Memory B cell (primary cell): ENCODE measurements around the gene ARHGAP23.

Experiments used
- ATAC-seq: fragments of 150-1000 bp; cut with Tn5 transposase; 2 replicates; pipeline ENCODE4 v1.10.0; 2021; ENCODE audit warnings: low read depth, mild to moderate bottlenecking, moderate library complexity
- DNase-seq, 2 donors: peaks; one replicate each; pipeline ENCODE4 v3.0.0; 2022; ENCODE audit warnings: low spot score in 2 of 2
- H3K27ac Mint-ChIP-seq: one replicate; pipeline ENCODE4 v1.8.0; 2022; ENCODE audit warnings: mild to moderate bottlenecking, moderate library complexity, mixed read lengths
- H3K27me3 Mint-ChIP-seq: one replicate; pipeline ENCODE4 v1.8.0; 2022; ENCODE audit warnings: mixed read lengths
- H3K36me3 Mint-ChIP-seq: one replicate; pipeline ENCODE4 v1.8.0; 2022; ENCODE audit warnings: mild to moderate bottlenecking, mixed read lengths
- H3K4me1 Mint-ChIP-seq: one replicate; pipeline ENCODE4 v1.8.0; 2022; ENCODE audit warnings: mixed read lengths
- H3K4me3 Mint-ChIP-seq: one replicate; pipeline ENCODE4 v1.8.0; 2022; ENCODE audit warnings: mild to moderate bottlenecking, moderate library complexity, mixed read lengths
- H3K9me3 Mint-ChIP-seq: one replicate; pipeline ENCODE4 v1.8.0; 2022; ENCODE audit warnings: mixed read lengths

ARHGAP23 gene

DNA sequence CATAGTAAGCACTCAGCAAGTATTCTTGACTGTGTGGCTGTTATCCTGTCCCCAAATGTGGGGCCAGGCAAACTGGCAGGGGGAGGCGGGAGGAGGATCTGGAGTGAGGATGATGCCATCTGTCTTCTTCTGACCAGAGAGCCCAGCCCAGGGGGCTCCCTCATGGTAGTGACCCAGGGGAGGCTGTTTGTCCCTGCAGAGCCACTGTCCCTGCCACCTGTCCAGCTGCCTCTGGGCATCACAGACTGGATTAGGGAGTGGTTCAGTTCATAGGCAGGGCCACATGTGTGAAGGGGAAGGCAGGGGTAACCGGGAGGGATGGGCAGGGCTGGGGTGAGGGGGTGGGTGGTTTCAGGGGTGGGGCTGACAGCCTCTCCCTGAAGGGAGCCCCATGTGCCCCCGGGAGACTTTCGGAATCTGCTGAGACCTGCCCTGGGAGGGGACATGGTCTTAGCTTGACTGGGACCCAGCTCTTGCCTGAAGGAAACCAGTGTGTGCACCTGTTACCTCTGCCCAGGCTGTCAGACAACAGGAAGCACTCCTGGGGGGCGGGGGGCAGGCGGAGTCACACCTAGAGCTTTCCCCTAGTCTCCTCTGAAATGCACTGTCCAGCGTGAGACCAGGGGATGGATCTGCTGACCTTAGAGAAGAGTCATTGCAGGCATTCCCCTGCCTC, 15.2 kb downstream of the ARHGAP23 start:
- Mint-ChIP-seq H3K4me1 (no peaks in the 10 kb centered on the region), H3K27me3 (peaks cover 12% of the 10 kb centered on the region), H3K9me3 (no peaks in the 10 kb centered on the region), H3K27ac (no peak overlapping the region), H3K36me3 (no peaks in the 10 kb centered on the region), H3K4me3 (no peak overlapping the region)
- ATAC-seq (no peak), DNase-seq (no peak)

DNA sequence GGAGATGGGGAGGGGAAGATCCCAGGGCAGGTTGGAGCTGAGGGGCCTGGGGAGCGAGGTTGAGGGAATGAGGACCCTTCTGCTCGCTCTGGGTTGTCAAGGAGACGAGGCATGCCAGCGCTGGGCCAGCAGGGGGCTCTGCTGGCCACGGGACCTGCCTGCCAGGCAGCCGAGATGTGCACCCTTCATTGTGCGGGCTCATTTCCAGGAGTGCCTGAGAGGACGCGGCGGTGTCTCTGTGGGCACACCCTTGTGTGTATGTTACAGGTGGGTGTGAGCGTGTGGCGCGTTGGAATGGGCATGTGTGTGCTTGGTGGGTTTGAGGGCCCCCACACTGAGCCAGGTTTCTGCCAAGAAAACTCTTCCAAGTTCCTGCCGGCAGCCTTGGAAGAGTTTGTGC, 15.9 kb downstream of the ARHGAP23 start:
- peaks cover 13% of the 10 kb centered on the region for H3K27me3 Mint-ChIP-seq
- peak; percentile 92 for ATAC-seq
- no peaks in the 10 kb centered on the region for H3K4me1 Mint-ChIP-seq
- H3K9me3 Mint-ChIP-seq = no peaks in the 10 kb centered on the region
- no peak overlapping the region for H3K27ac Mint-ChIP-seq
- DNase-seq = peak; percentile 25 to 47
- no peak overlapping the region for H3K4me3 Mint-ChIP-seq
- no peaks in the 10 kb centered on the region for H3K36me3 Mint-ChIP-seq

DNA sequence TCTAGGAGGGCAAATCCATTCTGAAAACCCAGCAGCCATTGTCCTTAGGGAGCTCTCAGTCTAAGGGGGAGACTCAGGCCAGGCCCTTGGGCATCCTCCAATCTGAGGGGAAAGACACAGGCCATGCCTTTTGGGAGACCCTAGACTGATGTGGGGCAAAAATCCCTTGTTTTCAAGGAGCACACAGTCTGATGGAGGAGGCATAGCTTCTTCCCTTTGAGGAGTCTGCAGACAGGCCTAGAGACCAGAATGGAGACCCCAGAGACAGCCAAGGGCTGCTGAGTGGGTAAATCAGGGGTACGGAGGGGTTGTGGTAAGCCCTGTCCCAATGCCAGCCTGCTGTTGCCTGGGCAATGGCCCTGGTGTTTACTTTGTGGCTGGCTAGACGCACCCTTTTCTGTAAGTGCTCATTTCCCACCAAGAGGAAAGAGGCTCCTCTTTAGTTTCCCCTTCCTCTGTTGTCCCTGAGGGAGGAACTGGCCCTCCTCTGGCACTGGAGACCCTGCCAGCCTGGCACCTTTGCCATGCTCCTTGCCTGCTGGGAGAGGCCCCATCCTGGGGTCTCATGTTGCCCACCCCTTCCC, 19.3 kb downstream of the ARHGAP23 start:
- Mint-ChIP-seq H3K9me3 (no peaks in the 10 kb centered on the region), H3K4me1 (no peaks in the 10 kb centered on the region), H3K27me3 (peaks cover 10% of the 10 kb centered on the region), H3K36me3 (no peaks in the 10 kb centered on the region), H3K4me3 (no peak overlapping the region), H3K27ac (no peak overlapping the region)
- no peak for DNase-seq
- no peak for ATAC-seq

DNA sequence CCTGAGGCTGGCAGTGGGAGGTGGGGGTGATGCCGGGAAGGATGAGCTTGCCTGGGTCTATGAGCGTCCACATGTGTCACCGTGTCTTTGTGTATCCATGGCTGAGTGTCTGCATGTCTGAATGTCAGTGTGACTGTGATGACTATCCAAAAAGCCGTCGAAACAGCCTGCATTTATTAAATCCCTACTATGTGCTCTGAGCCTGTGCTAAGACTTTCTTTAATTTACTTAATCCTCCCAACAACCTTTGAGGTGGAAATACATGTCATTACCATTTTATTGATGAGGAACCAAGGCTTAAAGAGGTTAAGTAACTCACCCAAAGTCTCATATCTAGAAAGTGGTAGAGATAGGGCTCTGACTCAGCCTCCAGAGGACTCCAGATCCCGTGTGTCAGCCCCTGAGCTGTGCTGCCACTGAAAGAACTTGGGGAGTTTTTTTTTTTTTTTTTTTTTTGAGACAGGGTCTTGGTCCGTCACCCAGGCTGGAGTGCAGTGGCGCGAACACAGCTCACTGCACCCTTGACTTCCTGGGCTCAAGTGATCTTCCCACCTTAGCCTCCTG, 20.0 kb downstream of the ARHGAP23 start:
- no peaks in the 10 kb centered on the region for H3K36me3 Mint-ChIP-seq
- no peak overlapping the region for H3K4me3 Mint-ChIP-seq
- H3K4me1 Mint-ChIP-seq = peaks cover 5% of the 10 kb centered on the region
- peaks cover 17% of the 10 kb centered on the region for H3K27me3 Mint-ChIP-seq
- no peak for ATAC-seq
- H3K27ac Mint-ChIP-seq = no peak overlapping the region
- DNase-seq = no peak
- no peaks in the 10 kb centered on the region for H3K9me3 Mint-ChIP-seq

DNA sequence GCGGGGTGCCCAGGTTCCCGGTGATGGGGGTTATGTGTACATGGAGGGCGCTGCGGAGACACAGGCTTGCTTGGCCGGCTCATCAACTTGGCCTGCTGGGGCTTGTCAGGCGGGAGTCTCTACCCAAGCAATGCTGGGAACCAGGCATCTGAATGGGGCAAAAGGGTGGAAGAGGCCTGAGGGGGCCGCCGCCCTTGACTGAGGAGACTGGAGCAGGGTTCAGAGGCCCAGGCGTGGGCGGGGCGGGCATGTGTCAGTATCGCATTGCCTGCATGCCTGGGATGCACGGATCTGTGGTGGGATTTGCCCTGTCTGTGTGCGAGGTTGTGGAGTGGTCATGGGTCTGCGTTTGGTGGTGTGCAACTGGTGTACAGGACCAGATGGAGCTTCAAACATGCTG, 21.1 kb downstream of the ARHGAP23 start:
- Mint-ChIP-seq H3K4me1 (peaks cover 6% of the 10 kb centered on the region), H3K9me3 (no peaks in the 10 kb centered on the region), H3K27ac (no peak overlapping the region), H3K27me3 (peaks cover 18% of the 10 kb centered on the region), H3K4me3 (no peak overlapping the region), H3K36me3 (no peaks in the 10 kb centered on the region)
- ATAC-seq = no peak
- DNase-seq = no peak

DNA sequence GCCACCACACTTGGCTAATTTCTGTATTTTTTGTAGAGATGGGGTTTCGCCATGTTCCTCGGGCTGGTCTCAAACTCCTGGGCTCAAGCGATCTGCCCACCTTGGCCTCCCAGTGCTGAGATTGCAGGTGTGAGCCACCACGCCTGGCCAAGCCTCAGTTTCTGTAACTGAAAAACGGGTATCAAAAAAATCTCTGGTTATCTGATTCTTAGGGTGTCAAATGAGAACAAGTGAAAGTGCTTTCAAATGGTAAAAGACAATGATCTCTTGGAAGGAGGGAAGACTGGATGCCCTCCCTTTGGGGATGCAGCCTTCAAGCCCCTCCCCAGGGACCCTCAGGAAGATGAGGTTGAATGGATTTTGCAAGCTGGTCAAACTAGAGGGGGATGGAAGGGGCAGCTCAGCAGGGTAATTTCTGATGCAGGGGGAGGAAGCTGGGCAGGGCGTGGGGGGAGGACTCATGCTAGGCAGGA, 22.3 kb downstream of the ARHGAP23 start:
- ATAC-seq (no peak), DNase-seq (no peak)
- Mint-ChIP-seq H3K27ac (no peak overlapping the region), H3K27me3 (peaks cover 24% of the 10 kb centered on the region), H3K4me1 (peaks cover 8% of the 10 kb centered on the region), H3K36me3 (no peaks in the 10 kb centered on the region), H3K9me3 (no peaks in the 10 kb centered on the region), H3K4me3 (no peak overlapping the region)

DNA sequence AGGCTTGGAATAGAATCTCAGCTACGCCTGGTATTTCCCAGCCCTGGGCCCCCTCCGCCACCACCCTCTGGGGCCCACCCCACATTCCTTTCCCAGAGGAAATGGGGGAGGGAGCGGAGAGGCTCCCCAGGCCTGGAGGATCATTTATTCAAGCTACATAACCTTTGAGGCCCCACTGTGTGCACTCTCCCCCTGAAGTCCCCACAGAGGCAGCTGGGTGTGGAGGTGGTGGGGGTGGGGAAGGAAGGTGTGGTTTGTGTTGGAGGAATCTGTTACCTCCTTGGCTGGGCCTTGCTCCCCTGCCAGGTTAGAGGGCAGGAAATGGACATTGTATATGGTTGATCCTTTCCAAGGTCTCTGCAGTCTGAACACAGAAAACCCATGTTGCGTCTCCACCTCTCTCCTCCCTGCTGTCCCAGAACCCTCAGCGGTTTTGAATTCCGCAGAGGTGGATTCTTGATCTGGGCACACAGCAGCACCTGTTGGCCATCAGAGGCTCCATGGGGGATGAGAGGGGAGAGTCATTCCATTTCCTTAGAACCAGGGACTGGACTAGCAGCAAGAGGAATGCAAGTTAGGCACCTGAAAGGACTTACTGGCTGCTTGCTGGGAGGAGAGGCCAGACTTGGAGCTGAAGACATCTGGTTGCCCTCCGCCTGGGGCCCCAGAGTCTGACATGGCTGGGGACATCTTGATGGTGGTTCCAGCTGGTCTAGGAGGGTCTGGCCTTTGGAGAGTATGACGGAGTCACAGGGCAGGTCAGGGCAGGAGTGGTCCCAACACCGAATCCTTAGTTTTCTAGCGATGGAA, 23.0 kb downstream of the ARHGAP23 start:
- DNase-seq (no peak), ATAC-seq (no peak)
- Mint-ChIP-seq H3K4me1 (peaks cover 8% of the 10 kb centered on the region), H3K9me3 (no peaks in the 10 kb centered on the region), H3K36me3 (no peaks in the 10 kb centered on the region), H3K27ac (no peak overlapping the region), H3K4me3 (no peak overlapping the region), H3K27me3 (peaks cover 25% of the 10 kb centered on the region)

DNA sequence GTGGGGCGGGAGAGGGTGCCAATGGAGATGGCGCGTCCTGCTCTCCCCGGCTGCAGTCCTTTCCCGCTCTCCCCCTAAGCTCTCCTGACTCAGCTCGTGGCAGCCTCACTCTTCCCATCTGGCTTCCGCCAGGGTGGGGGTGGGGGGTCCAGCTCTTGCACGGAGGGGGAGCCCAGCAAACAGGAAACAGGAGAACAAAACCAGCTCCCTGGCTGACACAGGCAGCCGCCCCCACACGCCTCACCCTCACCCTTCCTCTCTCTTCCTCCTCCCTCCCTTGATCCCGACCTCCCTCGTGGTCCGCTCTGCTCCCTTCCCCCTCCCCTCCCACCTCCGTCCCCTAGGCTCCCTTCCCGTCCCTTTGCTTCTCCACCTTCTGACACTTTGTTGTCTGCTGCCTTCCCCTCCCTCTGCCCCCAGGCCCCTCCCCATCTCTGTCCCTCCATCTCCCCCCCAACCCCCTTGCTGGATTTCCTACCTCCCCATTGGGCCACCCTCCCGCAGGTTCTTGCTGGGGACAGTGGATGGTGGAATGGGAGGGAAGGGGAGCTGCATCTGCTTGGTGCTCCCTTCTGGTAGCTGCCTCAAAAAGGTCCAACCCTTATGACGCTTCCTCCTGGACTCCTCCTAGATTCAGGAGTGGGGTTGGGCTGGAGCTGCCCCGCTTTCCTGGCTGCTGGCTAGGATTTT, 23.7 kb downstream of the ARHGAP23 start:
- peaks cover 24% of the 10 kb centered on the region for H3K27me3 Mint-ChIP-seq
- H3K4me1 Mint-ChIP-seq = peaks cover 8% of the 10 kb centered on the region
- H3K36me3 Mint-ChIP-seq = no peaks in the 10 kb centered on the region
- H3K27ac Mint-ChIP-seq = no peak overlapping the region
- H3K9me3 Mint-ChIP-seq = no peaks in the 10 kb centered on the region
- ATAC-seq (no peak), DNase-seq (no peak)
- H3K4me3 Mint-ChIP-seq = no peak overlapping the region

DNA sequence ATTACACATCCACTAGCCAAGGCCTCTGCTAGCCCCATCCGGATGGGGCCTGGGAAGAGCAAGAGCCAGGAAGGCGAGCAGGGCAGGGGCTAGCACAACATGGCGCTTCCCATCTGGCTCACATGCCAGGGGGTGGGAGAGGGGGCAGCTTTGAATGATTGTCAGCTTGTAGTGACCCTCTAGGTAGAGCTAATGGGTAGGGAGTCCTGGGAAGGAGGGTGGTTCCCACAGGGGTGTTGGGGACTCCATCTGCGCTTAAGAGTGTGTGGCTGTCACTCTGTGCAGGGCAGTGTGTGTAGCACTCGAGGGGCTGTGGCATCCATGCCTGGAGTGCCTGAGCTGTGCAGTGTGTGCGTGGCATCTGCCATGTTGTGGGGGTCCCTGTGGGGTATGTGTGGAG, 24.5 kb downstream of the ARHGAP23 start:
- Mint-ChIP-seq H3K27ac (no peak overlapping the region), H3K27me3 (peaks cover 29% of the 10 kb centered on the region), H3K36me3 (no peaks in the 10 kb centered on the region), H3K4me3 (no peak overlapping the region), H3K9me3 (no peaks in the 10 kb centered on the region), H3K4me1 (peaks cover 8% of the 10 kb centered on the region)
- DNase-seq (no peak), ATAC-seq (no peak)

DNA sequence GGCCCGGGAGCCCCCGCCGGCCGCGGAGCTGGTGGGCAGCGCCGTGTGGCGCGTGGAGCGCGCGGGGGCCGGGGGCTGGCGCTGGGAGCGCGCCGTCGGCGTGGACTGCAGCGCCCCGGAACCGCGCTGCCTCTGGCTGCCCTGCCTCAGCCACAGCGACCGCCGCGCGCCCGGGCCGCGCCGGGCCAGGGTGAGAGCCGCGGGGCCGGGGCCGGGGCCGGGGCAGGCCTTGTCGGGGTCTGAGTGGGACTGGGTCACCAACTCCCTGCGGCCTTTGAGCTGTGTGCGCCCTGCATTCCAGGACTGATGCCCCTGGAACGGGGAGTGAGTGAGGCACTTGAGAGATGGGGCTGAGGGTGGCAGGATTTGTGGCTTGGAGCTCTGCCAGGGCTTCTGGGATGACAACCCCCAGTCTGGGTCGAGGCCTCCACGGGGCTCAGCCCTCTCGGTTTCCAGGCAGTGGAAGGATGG, 25.7 kb downstream of the ARHGAP23 start:
- ATAC-seq (no peak), DNase-seq (no peak)
- Mint-ChIP-seq H3K27ac (no peak overlapping the region), H3K9me3 (no peaks in the 10 kb centered on the region), H3K36me3 (no peaks in the 10 kb centered on the region), H3K4me3 (no peak overlapping the region), H3K27me3 (peaks cover 29% of the 10 kb centered on the region), H3K4me1 (peaks cover 8% of the 10 kb centered on the region)

DNA sequence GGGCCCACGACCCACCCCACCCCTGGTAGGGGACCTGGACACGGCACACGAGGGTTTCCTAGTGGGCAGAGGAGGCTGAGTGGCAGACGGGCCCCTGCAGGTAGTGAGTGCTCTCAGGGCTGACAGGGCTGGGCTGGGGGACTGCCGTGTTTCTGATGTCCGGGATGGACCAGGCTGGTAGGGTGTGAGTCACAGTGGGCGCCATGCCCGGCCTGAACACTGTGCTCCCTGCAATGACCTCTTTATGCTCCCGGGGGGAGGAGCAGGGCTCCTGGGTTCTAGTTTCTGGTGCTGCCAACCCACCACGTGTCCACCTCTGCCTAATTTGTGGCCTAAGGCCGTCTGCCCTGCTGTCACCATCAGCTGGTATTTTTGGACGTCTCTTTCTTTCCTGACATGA, 26.3 kb downstream of the ARHGAP23 start:
- ATAC-seq (no peak), DNase-seq (no peak)
- H3K27me3 Mint-ChIP-seq = peaks cover 28% of the 10 kb centered on the region
- H3K36me3 Mint-ChIP-seq = no peaks in the 10 kb centered on the region
- no peak overlapping the region for H3K4me3 Mint-ChIP-seq
- H3K9me3 Mint-ChIP-seq = no peaks in the 10 kb centered on the region
- no peak overlapping the region for H3K27ac Mint-ChIP-seq
- H3K4me1 Mint-ChIP-seq = peaks cover 8% of the 10 kb centered on the region

DNA sequence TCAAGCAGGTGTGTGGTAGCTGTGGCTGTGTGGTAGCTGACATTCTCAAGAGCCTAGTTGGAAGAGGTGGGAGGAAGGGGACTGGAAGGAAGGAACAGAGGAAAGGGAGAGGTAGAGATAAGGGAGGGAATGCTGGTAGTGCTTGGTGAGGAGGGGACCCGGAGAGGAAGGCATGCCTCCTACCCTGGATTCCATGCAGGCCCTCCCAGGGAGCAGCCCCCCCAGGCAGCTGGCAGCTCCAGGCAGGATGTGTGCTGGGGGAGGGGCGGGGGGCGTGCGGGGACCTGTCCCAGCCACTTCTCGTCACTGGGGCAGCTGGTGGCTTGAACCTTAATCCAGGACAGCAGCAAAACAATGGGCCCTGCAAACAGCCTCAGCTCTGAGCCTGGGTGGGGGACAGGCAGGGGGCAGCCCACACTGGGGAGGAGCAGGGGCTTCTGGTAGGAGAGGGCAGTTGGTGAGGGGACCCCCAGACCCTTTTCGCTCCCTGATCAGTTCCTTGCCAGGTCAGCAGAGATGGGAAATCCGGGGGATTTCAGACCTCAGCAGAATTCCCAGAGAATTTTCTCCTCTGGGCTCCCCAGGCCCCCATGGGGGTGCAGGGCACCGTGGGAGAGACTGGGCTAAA, 27.1 kb downstream of the ARHGAP23 start:
- Mint-ChIP-seq H3K9me3 (no peaks in the 10 kb centered on the region), H3K4me3 (no peak overlapping the region)
- DNase-seq = no peak

DNA sequence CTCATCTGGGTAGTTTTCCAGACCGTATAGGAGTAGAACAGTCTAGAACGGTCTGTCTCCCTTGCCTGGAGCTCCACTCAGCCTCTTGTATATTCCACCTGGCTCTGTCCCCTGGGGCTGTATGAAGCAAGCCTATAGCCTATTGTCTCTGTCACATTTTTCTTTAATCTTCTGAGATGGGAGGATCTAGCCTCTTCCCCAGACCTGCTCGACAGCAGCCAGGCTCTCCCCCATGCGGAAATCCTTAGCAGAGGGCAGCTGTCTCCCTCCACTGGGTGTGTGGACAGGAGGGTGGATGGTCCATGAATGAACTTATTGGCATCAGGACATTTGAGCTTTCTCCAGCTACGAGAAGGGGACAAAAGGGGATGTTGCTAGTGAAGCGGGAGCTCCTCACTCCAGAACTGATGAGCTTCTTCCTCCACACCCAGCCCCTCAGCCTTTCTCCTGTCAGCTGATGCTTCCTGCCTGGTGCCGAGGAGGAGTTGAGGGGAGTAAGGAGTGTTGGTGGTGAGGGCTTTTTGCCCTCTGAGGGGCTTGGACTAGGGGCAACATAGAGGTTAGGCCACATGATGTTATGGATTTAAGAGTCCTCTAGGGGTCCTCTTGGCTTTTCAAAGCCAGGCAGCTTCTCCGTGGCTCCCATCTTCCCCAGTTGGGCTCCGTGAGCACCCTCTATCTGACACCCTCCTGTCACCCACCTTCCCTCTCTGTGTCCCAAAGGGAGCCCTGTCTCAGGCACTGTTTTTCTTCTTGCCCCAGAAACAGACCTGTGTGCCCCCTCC, 28.0 kb downstream of the ARHGAP23 start:
- H3K27ac Mint-ChIP-seq = no peak overlapping the region
- no peak for DNase-seq

More for the DNA sequence above, 27.1 kb downstream of the ARHGAP23 start:
- no peak overlapping the region for H3K27ac Mint-ChIP-seq
- peaks cover 30% of the 10 kb centered on the region for H3K27me3 Mint-ChIP-seq
- H3K36me3 Mint-ChIP-seq = no peaks in the 10 kb centered on the region
- H3K4me1 Mint-ChIP-seq = peaks cover 8% of the 10 kb centered on the region
- ATAC-seq = no peak

More for the DNA sequence above, 28.0 kb downstream of the ARHGAP23 start:
- Mint-ChIP-seq H3K36me3 (no peaks in the 10 kb centered on the region), H3K4me3 (no peak overlapping the region), H3K9me3 (no peaks in the 10 kb centered on the region), H3K4me1 (peaks cover 8% of the 10 kb centered on the region), H3K27me3 (peaks cover 33% of the 10 kb centered on the region)
- no peak for ATAC-seq
